ENCODE measurements around the gene PSMA5. TPM values are rescaled to one million over a fixed set of nuclear protein-coding genes. Genes with fewer than 3 reads are reported as not detected.

Gene PSMA5
- total and polyA plus RNA-seq, 10 of the 15 experiments (the other 5 are each of a cell fraction or from before 2014, with no cell fraction given), result 58.7 to 271 (median 187) TPM

DNA sequence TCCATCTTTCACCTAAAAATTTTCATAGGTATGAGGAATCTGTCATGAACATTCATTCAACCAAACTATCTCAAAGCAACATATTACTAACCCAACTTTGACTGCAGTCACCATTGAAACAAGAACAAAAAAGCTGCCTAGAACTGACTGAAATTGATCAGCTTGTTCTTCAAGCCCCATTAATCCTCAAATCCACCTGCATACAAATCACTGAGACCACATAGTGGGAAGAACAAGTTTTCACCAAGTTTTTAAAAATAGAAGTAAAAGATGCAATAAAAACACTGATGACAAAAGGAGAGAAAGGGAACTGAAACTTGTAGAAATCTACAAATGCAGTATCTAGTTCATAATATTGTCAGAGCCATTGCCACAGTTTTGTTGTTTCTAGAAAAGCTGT is 34.6 kb downstream of the PSMA5 start (continued):
- TF ChIP-seq, protein P1, sequence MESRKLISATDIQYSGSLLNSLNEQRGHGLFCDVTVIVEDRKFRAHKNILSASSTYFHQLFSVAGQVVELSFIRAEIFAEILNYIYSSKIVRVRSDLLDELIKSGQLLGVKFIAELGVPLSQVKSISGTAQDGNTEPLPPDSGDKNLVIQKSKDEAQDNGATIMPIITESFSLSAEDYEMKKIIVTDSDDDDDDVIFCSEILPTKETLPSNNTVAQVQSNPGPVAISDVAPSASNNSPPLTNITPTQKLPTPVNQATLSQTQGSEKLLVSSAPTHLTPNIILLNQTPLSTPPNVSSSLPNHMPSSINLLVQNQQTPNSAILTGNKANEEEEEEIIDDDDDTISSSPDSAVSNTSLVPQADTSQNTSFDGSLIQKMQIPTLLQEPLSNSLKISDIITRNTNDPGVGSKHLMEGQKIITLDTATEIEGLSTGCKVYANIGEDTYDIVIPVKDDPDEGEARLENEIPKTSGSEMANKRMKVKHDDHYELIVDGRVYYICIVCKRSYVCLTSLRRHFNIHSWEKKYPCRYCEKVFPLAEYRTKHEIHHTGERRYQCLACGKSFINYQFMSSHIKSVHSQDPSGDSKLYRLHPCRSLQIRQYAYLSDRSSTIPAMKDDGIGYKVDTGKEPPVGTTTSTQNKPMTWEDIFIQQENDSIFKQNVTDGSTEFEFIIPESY (IDR thresholded peaks at IDR 0.05), result no peak
- TF ChIP-seq ZSCAN29 (IDR thresholded peaks at IDR 0.05) (no peak), RBBP5 (conservative IDR thresholded peaks at IDR 0.05) (no peak), MXI1 (IDR thresholded peaks at IDR 0.05; ENCODE audit: low read depth, low read length) (no peak), JUNB (IDR thresholded peaks at IDR 0.05) (peak; percentile 76), BCL11A (IDR thresholded peaks at IDR 0.05; ENCODE audit: low read depth, low read length) (peak; percentile 6; the same call in 1 of the 2 replicates), POU2F2 (IDR thresholded peaks at IDR 0.05; ENCODE audit: borderline replicate concordance, low read depth, low read length) (0 out of 3 replicates have a peak, but pooled peaks have one; percentile 31), RFX5 (IDR thresholded peaks at IDR 0.05; ENCODE audit: low read depth, low read length) (no peak), NFIC (IDR thresholded peaks at IDR 0.05; ENCODE audit: low read depth, low read length) (peak; percentile 92), RCOR1 (conservative IDR thresholded peaks at IDR 0.05; ENCODE audit: low read depth, low read length) (0 out of 2 replicates have a peak, but pooled peaks have one; percentile 66), ZBED1 (IDR thresholded peaks at IDR 0.05; ENCODE audit: borderline replicate concordance) (peak; percentile 51; the same call in 1 of the 2 replicates), ETV6 (conservative IDR thresholded peaks at IDR 0.05 in 1 of 2, IDR thresholded peaks at IDR 0.05 in 1 of 2; ENCODE audit: borderline replicate concordance in 1 of 2, low read depth in 1 of 2) (no peak), KDM1A (IDR thresholded peaks at IDR 0.05; ENCODE audit: borderline replicate concordance) (no peak), MEF2A (IDR thresholded peaks at IDR 0.05; ENCODE audit: insufficient read depth, low read depth, low read length) (peak; percentile 95), SIN3A (IDR thresholded peaks at IDR 0.05; ENCODE audit: low read depth, low read length) (no peak), CREB1 (IDR thresholded peaks at IDR 0.05; ENCODE audit: low read depth) (peak; percentile 38; the same call in 1 of the 2 replicates)
- TF ChIP-seq, protein P2, sequence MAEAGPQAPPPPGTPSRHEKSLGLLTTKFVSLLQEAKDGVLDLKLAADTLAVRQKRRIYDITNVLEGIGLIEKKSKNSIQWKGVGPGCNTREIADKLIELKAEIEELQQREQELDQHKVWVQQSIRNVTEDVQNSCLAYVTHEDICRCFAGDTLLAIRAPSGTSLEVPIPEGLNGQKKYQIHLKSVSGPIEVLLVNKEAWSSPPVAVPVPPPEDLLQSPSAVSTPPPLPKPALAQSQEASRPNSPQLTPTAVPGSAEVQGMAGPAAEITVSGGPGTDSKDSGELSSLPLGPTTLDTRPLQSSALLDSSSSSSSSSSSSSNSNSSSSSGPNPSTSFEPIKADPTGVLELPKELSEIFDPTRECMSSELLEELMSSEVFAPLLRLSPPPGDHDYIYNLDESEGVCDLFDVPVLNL (IDR thresholded peaks at IDR 0.05; ENCODE audit: low read depth, low read length), result no peak
- TF ChIP-seq, protein P3, sequence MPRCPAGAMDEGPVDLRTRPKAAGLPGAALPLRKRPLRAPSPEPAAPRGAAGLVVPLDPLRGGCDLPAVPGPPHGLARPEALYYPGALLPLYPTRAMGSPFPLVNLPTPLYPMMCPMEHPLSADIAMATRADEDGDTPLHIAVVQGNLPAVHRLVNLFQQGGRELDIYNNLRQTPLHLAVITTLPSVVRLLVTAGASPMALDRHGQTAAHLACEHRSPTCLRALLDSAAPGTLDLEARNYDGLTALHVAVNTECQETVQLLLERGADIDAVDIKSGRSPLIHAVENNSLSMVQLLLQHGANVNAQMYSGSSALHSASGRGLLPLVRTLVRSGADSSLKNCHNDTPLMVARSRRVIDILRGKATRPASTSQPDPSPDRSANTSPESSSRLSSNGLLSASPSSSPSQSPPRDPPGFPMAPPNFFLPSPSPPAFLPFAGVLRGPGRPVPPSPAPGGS (IDR thresholded peaks at IDR 0.05; ENCODE audit: borderline replicate concordance, insufficient read depth, low read depth, low read length, poor library complexity, severe bottlenecking), result no peak
- TF ChIP-seq, protein P4, sequence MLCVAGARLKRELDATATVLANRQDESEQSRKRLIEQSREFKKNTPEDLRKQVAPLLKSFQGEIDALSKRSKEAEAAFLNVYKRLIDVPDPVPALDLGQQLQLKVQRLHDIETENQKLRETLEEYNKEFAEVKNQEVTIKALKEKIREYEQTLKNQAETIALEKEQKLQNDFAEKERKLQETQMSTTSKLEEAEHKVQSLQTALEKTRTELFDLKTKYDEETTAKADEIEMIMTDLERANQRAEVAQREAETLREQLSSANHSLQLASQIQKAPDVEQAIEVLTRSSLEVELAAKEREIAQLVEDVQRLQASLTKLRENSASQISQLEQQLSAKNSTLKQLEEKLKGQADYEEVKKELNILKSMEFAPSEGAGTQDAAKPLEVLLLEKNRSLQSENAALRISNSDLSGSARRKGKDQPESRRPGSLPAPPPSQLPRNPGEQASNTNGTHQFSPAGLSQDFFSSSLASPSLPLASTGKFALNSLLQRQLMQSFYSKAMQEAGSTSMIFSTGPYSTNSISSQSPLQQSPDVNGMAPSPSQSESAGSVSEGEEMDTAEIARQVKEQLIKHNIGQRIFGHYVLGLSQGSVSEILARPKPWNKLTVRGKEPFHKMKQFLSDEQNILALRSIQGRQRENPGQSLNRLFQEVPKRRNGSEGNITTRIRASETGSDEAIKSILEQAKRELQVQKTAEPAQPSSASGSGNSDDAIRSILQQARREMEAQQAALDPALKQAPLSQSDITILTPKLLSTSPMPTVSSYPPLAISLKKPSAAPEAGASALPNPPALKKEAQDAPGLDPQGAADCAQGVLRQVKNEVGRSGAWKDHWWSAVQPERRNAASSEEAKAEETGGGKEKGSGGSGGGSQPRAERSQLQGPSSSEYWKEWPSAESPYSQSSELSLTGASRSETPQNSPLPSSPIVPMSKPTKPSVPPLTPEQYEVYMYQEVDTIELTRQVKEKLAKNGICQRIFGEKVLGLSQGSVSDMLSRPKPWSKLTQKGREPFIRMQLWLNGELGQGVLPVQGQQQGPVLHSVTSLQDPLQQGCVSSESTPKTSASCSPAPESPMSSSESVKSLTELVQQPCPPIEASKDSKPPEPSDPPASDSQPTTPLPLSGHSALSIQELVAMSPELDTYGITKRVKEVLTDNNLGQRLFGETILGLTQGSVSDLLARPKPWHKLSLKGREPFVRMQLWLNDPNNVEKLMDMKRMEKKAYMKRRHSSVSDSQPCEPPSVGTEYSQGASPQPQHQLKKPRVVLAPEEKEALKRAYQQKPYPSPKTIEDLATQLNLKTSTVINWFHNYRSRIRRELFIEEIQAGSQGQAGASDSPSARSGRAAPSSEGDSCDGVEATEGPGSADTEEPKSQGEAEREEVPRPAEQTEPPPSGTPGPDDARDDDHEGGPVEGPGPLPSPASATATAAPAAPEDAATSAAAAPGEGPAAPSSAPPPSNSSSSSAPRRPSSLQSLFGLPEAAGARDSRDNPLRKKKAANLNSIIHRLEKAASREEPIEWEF (IDR thresholded peaks at IDR 0.05; ENCODE audit: insufficient replicate concordance, low read depth, low read length), result peak; percentile 80
- TF ChIP-seq, protein P5, sequence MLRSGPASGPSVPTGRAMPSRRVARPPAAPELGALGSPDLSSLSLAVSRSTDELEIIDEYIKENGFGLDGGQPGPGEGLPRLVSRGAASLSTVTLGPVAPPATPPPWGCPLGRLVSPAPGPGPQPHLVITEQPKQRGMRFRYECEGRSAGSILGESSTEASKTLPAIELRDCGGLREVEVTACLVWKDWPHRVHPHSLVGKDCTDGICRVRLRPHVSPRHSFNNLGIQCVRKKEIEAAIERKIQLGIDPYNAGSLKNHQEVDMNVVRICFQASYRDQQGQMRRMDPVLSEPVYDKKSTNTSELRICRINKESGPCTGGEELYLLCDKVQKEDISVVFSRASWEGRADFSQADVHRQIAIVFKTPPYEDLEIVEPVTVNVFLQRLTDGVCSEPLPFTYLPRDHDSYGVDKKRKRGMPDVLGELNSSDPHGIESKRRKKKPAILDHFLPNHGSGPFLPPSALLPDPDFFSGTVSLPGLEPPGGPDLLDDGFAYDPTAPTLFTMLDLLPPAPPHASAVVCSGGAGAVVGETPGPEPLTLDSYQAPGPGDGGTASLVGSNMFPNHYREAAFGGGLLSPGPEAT (IDR thresholded peaks at IDR 0.05; ENCODE audit: low read depth), result peak; percentile 89; the same call in 1 of the 2 replicates
